GM21619 (cell line): ENCODE results near the gene TBL1X.

Experiments
- ATAC-seq: cut with Tn5 transposase; IDR thresholded peaks from one replicate; pipeline ENCODE4 v1.9.1; 2021; ENCODE audit not compliant: unreplicated experiment

The TBL1X gene

GRCh38 chrX:9494771-9495170 is 29.9 kb downstream of the TBL1X start:
- no peak for ATAC-seq

GRCh38 chrX:9495496-9495895 is 30.6 kb downstream of the TBL1X start:
- ATAC-seq, result no peak

- ATAC-seq, result no peak
Measured at GRCh38 chrX:9498236-9498635, 33.4 kb downstream of the TBL1X start.

- ATAC-seq, result no peak
Measured at GRCh38 chrX:9500584-9500983, 35.7 kb downstream of the TBL1X start.

- no peak for ATAC-seq
Measured at GRCh38 chrX:9501362-9501761, 36.5 kb downstream of the TBL1X start.

GRCh38 chrX:9503261-9503660 is 38.4 kb downstream of the TBL1X start:
- ATAC-seq, result no peak

GRCh38 chrX:9510366-9510765 is 45.5 kb downstream of the TBL1X start:
- ATAC-seq, result no peak

- ATAC-seq, result no peak
Measured at GRCh38 chrX:9510980-9511379, 46.1 kb downstream of the TBL1X start.

GRCh38 chrX:9515489-9515888 is 50.6 kb downstream of the TBL1X start:
- ATAC-seq, result no peak

- no peak for ATAC-seq
Measured at GRCh38 chrX:9515973-9516538, 51.2 kb downstream of the TBL1X start.

- ATAC-seq, result no peak
Measured at GRCh38 chrX:9516635-9517034, 51.8 kb downstream of the TBL1X start.

- ATAC-seq, result no peak
Measured at GRCh38 chrX:9518051-9518450, 53.2 kb downstream of the TBL1X start.

GRCh38 chrX:9518889-9519288 is 54.0 kb downstream of the TBL1X start:
- ATAC-seq, result no peak

- ATAC-seq, result no peak
Measured at GRCh38 chrX:9519546-9520216, 54.8 kb downstream of the TBL1X start.

- no peak for ATAC-seq
Measured at GRCh38 chrX:9520217-9520590, 55.3 kb downstream of the TBL1X start.

- no peak for ATAC-seq
Measured at GRCh38 chrX:9522378-9523155, 57.7 kb downstream of the TBL1X start.

GRCh38 chrX:9525511-9526248 is 60.8 kb downstream of the TBL1X start:
- ATAC-seq, result no peak

- ATAC-seq, result no peak
Measured at GRCh38 chrX:9526965-9527364, 62.1 kb downstream of the TBL1X start.

GRCh38 chrX:9528498-9528897 is 63.6 kb downstream of the TBL1X start:
- no peak for ATAC-seq

GRCh38 chrX:9529223-9529622 is 64.4 kb downstream of the TBL1X start:
- ATAC-seq, result no peak

GRCh38 chrX:9530848-9531274 is 66.0 kb downstream of the TBL1X start:
- peak; percentile 92 for ATAC-seq

- ATAC-seq, result no peak
Measured at GRCh38 chrX:9532349-9532748, 67.5 kb downstream of the TBL1X start.
